ENCODE measurements around the gene GPR157.
"Not testable (repeated sequence)": the region's sequence is repeated elsewhere in the genome, so short reads cannot be mapped to it uniquely, and the experiment has no call there.

The GPR157 gene

DNA sequence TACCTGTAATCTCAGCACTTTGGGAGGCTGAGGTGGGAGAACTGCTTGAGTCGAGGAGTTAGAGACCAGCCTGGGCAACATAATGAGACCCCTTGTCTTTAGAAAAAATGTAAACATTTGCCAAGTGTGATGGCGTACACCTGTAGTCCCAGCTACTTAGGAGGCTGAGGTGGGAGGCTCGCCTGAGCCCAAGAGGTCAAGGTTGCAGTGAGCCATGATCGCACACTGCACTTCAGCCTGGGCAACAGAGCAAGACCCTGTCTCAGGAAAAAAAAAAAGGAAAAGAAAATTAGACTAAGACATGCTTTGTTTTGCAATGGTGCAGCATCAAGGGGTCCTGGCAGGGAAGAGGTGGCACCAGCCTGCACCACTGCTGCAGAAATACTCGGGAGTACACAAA, 16.8 kb upstream of the GPR157 start:
- DNase-seq: no peak

DNA sequence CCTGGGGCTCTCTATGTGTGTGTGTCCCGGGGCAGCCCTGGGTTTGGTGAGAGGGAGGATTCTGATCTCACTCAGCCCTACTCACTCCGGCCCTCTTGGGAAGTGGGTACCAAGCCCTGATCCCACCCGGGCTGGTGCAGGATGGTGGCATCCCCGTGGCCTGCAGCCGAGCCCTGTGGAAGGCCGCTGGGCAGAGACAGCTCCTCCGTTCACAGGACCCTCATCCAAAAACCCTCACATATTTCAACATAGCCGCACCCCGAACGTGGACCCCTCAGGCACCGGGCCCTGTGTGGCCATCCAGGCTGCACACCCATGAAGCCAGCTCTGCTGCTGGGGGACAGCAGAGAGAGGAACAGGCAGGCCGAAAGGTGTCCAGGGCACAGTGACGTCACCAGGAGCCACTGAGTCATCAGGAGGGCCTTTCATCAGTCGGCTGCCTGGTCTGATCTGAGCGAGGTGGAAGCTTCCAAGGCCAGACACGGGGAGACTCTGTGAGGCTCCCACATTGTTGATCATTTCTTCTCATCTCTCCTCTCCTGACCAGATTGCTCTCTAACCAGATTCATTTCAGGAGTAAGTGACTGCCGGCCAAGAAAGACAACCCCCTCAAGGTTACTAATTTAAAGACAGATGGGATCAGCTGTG, 16.2 kb upstream of the GPR157 start:
- peak; percentile 30 for DNase-seq

DNA sequence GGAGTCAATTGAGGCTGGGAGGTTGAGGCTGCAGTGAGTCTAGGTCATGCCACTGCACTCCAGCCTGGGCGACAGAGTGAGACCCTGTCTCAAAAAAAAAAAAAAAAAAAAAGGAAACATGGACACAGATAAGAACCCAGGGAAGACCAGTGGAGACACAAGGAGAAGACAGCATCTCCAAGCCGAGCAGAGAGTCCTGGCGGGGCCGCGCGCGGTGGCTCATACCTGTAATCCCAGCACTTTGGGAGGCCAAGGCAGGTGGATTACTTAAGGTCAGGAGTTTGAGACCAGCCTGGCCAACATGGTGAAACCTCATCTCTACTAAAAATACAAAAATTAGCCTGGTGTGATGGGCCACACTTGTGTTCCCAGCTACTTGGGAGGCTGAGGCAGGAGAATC, 15.6 kb upstream of the GPR157 start:
- not testable (repeated sequence) for DNase-seq

DNA sequence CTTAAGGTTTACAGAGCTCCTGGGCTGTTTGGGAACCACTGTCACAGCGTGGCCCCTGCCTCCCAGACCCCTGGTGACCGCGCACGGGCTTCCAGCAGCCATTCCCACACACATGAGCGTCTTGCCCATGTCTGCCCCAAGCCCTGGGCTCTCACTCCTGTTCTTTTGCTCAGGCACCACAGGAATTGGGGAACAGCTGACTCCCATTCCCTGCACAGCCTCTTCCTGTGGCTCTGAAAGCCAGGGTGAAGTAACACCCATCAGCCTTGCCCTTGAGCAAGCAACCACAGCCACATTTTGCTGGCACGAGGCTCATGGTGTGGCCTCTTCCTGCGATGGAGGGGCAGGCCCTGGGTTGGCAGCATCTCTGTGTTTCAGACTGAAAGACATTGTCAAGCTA, 14.3 kb upstream of the GPR157 start:
- no peak for DNase-seq

DNA sequence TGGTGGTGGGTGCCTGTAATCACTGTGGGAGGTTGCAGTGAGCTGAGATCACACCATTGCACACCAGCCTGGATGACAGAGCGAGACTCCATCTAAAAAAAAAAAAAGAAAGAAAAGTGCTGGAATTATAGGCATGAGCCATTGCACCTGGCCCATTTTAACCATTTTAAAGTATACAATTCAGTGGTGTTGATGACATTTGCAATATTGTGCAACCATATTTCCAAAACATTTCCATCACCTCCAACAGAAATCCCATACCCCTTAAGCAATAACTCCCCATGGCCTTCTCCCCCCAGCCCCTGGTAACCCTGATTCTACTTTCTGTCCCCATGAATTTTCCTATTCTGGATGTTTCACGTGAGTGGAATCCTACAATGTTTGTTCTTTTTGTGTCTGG, 11.0 kb upstream of the GPR157 start:
- DNase-seq: no peak

DNA sequence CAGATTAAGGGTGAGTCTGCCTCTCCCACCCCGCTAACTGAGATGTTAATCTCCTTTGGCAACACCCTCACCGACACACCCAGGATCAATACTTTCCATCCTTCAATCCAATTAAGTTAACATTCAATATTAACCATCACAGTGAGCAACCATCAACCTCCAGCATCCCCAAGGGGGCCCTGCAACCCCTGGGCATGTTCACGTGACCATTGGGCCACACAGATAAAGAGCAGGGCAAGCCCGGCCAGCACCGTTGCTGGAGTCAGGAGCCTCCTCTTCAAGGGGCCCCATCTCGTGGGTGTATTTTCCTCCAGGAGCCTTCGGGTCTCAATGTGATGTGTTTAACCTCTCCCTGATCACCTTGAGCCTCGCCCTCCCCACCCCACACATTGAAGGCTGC, 8.0 kb upstream of the GPR157 start:
- DNase-seq: no peak

DNA sequence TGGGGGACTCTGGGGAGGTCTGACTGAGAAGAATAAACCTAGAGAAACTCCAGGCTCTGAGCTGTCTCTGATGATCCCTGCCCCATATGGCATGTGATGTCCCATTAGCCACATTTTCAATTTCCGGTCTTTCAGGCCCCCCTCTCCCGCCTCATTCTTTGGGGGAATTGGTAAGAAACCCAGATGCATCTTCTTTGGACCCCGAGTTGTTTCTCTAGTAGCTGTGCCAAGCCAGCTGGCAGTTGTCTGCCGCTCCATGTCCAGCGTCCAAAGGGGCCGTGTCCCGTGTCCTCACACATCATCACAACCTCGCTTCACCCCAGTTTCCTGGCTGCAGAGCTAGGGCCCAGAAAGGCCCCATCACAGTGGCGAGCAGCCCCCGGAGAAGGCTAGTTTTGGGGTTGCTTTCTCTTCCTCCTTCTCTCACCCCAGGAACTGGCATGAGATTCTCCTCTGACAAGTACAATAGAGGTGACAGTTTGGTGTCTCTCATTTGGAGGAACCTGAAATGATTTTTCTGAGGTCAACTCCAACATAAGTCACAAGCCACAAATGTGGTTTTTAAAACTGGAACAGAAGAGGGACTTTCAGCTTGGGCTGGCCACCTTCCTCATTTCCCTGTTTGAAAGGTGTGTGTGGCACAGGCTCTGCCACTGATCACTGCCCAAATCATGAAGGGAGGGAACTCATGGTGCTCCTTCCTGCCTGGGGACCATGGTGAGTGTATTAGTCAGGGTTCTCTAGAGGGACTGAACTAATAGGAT, 6.4 kb upstream of the GPR157 start:
- DNase-seq: no peak

DNA sequence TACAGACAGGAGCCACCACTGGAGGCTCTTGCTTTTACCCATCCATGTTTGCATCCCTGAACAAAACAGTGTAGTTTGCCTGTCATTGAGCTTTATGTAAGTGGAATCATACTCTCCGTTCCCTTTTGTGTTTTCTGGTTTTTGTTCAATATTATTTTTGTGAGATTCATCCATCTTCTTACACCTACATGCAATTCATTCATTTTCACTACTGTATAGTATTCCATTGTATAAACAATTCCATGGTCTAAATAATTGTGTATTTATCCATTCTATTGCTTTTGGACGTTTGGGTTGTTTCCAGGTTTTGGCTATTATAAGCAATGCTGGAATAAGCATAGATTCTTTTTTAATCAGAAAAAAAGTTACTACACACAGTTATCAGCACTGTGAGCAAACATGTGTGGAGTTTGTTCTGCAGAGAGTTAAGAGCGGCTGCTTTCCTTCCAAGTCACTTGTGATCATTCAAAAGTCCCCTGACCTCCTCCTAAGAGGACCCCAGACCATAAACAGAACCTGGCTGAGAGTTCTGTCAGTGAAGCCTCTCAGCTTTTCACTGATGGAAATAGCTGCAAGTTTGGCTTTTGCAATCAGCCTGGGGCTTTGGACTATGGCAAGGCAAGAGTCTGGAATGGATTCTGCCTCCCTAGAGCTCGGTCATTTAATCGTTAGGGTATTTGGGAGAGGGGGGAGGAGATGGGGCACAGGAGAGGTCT, 5.1 kb upstream of the GPR157 start:
- DNase-seq: no peak

DNA sequence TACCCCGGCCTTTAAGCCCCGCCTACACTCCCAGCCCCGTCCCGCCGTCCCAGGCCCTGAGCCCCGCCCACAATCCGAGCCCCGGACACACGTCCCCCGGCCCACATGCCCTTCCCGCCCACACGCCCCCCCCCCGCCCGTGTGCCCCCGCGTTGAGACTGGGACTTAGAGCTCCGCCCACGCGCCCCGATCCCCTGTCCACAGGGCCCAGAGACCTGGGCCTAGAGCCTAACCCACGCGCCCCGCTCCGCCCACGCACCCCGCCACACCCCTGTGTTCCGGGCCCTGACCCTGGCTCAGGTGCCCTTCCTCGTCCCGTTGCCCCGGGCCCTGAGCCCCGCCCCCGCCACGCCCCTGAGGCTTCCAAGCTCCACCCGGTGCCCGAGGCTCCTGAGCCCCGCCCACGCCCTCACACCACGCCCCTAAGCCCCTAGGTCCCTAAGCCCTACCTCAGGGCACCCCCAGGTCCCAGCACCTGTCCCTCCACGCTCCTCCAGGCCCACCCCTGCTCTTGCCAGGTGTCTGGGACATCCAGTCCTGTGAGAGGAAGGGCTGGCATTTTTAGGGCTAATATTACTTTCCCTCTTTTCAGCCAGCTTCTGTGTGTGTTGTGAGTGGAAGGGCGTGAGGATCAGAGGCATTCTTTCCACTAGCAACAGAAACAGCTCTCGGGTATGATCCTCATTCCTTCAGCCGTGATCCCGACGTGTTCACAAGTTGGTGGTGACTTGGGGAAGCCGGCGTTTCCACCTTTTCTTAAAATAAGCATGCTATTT, 552 bp upstream of the GPR157 start:
- DNase-seq: peak; percentile 80

DNA sequence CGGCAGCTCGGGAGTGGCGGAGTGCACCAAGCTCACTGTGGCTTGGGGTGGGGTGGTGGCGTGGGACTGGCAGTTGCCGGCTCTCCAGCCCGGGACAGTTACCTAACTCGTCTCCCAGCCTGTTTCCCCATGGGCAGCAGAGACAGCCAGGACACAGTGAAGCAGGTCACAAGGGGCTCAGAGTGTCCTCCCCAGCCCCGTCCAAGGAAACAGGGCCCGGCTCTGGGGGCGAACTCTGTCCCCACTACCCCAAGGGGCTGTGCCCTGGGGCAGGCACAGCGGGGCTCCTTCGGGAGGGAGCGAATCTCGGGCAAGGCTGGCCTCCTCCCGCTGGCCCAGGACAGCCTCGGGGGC, 759 bp downstream of the GPR157 start:
- DNase-seq: no peak

DNA sequence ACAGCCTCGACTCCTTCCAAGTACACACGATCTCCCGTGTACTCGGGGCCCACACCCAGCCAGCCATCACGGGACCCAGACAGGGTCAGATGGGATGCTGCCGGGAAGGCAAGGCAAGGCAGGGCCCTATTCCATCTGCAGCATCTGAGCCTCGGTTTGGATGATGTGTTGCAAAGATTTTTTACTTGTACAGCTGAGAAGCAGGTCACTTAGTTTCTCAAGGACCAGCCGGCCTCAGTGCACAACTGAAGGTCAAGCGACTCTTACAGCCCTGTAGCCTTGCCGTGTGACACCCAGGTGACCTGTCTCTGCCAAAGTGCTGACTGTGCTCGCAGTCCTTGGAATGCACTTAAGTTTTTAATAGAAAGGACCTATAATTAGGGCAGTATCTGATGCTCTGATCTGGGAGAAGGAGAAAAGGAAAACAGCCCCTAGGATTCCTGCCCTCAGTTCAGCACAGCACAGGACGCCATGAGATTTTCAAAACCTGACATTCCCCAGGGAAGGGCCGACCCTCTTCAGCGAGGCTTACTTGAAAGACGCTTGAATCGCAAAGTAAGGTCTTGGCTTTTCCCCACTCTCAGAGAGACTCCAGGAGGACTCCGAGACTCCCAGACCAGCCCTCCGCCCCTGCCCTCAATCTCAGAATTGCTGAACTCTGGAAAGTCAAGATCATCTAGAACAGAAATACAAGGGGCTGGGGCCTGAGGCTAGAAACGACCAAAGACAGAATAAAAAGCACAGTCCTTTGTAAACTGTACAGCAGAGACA, 1.3 kb downstream of the GPR157 start:
- no peak for DNase-seq

DNA sequence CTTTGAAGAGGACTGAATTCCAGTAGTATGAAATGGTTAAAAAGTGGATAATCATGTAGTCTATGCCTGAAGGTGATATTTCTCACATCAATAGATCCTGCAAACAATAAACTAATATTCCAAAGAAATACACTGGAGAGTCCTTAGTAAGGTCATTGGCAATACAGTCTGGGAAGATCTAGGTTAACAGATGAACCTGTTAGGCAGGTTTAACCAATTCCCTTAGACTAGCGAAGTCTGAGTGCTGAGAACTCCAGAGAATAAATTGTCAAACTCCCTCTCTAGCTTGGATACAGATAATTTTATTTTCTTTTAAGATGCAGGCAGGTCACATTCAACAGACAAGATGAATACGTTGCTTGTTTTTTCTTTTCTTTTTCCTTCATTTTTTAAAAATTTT, 2.4 kb downstream of the GPR157 start:
- DNase-seq: no peak

DNA sequence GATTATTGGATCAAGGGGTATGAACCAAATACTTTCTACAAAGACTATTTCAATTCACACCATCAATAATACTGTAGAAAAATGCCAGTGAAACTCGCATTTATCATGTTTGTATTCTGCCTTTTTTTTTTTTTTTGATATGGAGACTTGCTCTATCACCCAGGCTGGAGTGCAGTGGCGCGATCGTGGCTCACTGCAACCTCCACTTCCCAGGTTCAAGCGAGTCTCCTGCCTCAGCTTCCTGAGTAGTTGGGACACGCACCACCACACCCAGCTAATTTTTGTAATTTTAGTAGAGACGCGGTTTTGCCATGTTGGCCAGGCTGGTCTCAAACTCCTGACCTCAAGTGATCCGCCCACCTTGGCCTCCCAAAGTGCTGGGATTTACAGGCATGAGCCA, 3.1 kb downstream of the GPR157 start:
- not testable (repeated sequence) for DNase-seq

DNA sequence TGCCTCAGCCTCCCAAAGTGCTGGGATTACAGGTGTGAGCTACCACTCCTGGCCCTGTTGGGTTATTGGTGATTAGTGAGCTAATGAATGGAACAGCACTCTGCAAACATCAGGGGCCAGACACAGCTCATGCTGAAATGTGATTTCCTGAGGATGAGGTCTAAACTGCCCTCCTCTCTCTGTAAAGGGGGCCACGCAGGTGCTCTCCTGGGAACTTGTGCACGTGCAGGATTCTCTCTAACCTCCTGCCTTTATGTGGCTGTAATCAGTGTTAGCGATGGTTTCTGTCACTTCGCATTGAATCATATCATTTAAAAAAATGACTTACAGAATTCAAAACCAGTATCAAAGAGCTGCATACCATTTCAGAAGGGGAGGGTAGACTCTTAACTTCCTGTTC, 3.6 kb downstream of the GPR157 start:
- no peak for DNase-seq

DNA sequence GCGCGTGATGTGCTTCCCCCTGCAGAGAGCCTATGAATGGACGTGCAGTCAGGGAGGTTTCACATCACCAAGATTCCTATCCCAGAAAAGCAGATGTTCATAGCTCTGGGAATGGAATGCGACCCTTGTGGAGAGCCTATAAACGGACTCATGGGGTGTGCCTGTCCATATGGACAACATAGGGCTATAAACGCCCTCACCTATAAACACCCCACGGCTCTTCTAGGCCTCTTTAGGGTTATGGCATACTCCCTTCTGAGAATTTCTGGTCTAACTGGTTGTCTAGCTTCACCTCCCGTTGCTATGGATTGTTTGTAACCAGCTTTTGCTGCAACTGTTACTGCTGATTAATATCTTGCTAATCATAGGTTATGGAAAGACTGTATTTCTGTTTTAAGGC, 4.5 kb downstream of the GPR157 start:
- DNase-seq: not testable (repeated sequence)

DNA sequence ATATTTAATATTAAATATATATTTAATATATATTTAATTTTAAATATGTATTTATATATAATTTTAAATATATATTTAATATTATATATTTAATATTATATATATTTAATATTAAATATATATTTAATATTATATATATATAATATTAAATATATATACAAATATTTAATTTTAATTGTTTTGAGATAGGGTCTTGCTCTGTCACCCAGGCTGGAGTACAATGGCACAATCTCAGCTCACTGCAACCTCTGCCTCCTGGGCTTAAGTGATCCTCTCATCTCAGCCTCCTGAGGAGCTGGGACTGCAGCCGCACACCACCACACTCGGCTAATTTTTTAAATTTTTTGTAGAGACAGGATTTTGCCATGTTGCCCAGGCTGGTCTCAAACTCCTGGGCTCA, 5.2 kb downstream of the GPR157 start:
- DNase-seq: not testable (repeated sequence)

DNA sequence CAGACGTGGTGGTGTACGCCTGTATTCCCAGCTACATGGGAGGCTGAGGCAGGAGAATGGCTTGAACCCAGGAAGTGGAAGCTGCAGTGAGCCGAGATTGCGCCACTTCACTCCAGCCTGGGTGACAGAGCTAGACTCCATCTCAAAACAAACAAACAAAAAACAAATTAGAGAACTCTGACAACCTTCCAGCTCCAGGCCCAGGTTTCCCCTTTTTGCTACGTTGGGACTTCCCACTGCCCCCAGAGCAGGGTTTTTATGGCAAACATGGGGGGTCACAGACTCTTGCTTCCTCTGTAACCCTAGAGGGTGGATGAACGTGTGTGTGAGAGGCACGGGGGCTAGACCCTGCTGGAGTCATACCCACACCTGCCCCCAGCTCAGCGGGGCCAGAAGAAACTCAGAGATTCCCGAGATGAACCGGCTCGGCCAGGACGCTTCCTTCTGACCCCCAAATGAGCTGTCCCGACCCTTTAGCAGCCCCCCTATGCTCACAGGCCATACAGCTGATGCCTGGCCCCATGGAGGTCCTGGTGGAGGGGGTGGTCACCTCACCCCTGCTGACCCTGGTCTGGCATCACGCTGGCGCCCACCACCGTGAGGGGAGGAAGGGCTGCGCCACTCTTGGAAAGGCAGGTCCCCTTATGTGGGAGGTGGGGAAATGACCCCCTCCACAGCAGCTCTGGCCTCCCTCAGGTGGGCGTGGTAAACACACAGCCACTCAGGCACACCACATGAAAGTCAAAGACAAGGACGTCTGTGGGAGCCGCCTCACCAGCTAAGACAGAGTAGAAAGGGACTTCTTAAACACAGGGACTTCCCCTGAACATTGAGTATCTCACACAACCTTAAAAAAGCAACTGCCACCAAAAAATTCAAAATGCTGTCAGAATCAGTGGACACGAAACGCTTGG, 7.1 kb downstream of the GPR157 start:
- DNase-seq: peak; percentile 24

DNA sequence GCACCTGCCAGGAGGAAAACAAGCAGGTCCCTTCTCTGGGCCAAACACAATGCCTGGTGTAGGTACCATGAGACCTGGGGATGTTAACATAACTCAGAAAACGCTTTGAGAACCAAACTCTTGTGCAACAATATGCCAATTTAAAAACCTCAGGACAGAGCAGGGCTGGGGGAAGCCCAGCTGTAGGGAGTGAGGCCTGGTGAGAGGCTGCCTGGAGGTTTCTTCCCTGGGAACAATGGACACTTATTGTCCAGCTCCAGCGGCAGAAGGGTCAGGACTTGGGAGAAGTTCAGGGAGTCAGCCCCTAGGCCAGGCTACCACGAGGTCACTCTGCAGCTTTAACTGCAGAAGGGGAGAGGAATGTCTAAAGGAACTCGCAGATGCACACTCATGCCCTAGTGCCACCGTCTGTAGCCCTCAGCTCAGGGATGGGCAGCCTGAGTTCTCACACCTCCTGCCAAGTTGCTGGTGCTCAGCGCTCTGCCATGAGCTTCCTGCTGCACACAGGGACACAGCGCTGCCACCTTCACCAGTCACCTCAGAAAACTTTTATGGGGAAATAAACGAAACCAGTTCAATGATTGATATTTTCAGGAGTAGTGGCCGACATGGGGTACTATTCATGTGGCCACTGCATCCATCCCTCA, 8.5 kb downstream of the GPR157 start:
- no peak for DNase-seq

DNA sequence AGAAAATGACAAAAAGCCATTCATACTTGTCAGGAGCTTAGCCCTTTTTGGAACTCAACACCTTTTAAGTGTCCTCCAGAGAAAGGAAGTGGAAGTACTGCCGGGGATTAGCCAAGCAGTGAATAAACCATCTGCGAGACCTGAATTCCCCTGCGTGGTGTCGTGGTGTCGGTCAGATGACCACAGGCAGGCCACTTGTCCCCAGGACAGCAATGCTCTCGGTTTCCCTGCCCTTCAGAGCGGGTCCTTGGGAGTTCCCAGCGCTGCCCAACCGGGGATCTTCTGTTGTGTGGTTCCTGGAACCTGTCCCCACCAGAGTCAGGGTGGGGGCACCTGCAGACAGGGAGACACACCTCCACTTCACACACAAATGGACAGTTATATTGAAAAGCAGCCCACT, 9.2 kb downstream of the GPR157 start:
- DNase-seq: no peak

DNA sequence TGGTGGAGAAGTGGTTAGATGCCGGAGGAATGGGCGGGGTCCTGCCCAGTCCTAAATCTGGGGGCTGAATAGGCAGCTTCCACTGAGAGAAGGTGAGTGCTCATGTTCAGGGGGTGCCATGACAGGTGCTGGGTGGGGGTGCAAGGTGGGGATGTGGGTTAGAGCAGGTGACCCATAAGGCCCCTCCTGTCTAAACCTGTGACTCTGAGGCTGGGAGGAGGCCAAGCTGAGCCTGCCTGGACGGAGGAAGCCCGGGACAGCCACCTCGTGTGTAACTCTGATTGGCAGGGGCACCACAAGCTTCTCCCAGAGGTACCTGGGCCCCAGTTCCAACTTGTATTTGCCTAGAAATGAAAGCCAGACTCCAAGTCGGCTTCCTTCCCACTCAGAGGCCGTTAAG, 10.7 kb downstream of the GPR157 start:
- no peak for DNase-seq

Measured in activated CD4-positive, alpha-beta T cell treated with anti-CD3 and anti-CD28 coated beads, Interleukin-2, amount 50 U/mL, for 16 hours (primary cell).